HG03460 (cell line): Measurements from ENCODE around the gene ARRDC4.

Experiments used
- ATAC-seq: cut with Tn5 transposase; IDR thresholded peaks from one replicate; pipeline ENCODE4 v1.9.1; 2021; ENCODE audit not compliant: unreplicated experiment

The ARRDC4 gene

DNA sequence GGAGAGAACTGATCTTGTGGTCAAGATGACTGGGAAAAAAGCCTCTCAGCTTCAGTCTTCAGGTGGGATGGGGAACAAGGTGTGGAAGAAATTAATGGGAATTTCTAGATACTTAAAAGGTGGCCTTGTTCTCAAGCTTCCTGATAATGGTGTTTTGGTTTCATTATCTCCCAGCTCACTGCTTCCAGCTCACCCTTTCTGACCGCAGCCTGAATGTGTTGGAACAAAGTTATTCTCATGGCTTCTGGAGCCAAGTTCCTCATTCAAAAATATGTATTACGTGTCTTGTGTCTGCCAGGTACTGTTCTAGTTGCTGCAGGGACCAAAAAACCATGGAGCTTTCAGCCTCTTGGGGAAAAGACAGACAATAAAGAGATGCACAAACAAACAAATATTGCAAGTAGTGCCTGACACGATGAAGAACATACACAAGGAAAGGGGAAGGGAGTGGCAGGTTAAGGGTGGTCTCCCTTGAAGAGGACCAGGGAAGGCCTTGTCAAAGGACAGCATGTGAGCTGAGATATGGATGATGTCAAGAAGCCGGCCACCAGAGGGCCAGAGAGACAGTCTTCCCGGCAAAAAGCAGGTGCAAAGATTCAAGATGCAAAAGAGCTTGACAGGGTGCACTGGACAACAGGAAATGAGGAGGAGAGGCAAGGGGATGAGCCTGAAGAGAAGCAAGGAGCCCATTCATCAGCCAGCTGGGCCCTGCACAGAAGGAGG lies 35.5 kb downstream of the ARRDC4 start:
- ATAC-seq: no peak

DNA sequence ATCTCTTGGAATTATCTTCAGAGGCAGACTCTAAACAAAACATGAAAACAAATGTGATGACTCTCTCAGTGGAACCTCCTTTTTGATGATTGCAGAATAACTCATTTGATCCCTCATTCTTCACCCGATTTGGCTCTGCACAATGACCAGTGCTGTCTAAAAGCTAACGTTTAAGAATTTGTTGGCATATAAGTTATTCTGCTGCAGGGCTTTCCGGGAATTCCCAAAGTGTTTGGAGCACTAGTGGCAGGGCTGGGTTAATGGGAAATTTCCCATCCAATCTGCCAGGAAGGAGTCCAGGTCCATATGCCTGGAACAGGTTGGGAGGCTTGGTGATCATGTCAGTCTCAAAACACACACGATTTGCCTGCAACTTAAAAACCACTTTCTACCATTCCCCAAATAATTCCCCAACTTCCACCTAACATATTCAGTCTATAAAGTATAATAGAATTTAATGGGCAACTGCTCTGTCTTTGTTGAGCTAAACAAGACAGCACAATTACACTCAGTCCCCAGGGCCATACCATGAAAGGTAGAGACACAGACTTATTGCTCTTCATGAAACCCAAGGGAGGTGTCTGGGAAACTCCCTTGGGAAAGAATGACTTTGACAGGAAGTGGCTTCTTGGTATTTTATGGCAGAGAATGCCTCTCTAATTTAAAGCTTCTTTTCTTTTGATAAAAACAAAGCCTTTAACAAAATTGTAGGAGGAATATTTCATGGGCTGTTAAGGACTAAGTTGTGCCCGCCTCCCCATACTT lies 38.0 kb downstream of the ARRDC4 start:
- ATAC-seq: no peak

DNA sequence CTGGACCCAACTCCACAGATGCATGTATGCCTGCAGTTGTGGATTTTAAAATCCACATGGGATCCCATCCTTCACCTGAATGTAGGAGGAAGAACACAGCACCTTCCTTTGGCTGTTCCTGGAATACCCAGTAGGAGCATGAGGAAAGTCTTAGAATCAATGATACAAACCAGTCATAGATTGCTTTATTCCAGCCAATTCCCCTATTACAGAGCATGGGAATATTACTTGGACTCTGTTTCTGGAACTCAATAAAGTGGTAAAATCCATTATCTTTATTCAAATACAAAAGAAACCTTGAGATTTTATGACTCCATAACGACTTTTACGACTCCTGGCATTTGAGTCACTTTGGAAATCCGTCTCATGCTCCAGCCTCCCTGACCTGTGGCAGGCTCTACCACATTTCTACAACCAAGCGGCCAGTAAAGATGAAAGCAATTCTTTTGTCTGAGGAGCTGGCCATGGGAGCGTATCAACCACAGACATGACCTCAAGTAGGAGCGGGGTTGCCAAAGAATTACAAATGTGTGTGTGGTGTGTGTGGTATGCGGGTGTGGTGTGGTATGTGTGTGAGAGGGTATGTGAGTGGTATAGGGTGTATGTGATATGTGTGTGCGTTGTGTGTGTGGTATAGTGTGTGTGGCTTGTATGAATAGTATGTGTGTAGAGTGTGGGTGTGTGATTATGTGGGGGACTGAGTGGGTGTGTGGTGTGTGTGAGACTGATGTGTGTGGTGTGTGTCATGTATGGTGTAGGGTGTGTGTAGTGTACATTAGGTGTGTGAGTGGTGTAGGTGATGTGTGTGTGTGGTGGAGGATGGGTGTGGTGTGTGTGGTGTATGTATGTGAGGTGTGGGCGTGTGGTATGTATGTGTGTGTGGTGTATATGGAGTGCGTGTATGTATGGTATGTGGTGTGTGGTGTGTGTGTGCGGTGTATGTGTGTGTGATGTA lies 40.0 kb downstream of the ARRDC4 start:
- ATAC-seq: no peak

DNA sequence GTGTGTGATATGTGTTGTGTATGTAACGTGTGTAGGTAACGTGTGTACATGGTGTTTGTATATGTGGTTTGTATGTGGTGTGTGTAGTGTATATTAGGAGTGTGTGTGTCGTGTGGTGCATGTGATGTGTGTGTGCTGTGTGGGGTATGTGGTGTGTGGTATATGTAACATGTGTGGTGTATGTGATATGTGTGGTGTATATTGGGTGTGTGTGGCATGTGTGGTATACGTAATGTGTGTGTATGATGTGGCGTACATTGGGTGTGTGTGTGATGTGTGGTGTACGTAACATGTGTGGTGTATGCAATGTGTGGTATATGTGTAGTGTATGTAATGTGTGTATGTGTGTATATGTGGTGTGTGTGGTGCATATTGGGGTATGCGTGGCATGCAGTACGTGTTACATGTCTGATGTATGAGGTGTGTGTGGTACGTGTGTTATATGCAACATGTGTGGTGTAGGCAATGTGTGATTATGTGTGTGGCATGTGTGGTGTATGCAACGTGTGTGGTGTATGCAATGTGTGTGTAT lies 41.2 kb downstream of the ARRDC4 start:
- no peak for ATAC-seq

DNA sequence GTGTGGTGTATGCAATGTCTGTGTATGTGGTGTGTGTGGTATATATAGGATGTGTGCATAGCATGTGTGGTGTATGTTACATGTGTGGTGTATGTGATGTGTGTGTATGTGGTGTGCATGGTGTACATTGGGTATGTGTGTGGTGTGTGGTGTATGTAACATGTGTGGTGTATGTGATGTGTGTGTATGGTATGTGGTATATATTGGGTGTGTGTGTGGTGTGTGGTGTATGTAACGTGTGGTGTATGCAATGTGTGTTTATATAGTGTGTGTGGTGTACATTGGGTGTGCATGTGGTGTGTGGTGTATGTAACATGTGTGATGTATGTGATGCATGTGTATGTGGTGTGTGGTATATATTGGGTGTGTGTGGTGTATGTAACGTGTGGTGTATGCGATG lies 41.9 kb downstream of the ARRDC4 start:
- ATAC-seq: no peak

DNA sequence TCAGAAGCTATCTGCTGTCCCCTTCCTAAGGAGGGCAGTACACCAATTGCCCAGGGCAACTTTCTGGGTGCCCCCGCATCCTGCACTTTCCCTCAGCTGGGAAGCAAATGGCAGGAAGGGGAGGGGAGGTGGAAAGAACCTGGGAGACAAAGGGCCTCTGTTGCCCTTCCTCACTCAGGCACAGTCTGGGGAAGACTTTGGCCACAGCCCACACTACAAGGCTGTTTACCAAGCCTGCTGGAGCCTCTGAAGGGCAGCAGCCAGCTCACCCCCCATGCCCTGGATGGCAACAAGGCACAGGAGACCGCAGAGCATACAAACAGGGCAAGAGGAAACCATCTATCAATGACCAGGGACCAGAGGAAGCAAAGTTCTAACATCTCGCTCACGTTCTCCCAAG lies 42.4 kb downstream of the ARRDC4 start:
- ATAC-seq: no peak

DNA sequence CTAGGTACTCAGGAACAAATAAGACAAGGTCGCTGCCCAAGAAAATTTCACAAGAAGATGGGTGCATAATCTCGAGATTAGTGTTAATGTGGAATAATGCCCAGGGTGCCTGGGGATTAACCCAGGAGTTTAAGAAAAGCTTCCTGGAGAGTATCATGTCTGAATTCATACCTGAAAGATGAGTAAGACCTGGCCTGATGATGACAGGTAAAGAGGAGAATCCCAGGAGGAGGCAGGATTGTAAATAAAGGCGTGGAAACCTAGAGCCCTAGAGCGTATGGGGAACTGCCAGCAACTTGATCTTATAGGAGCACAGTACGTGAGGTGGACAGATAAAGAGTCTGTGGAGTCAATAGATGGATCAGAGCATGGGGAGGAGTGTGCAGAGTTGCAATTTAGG lies 43.0 kb downstream of the ARRDC4 start:
- no peak for ATAC-seq

DNA sequence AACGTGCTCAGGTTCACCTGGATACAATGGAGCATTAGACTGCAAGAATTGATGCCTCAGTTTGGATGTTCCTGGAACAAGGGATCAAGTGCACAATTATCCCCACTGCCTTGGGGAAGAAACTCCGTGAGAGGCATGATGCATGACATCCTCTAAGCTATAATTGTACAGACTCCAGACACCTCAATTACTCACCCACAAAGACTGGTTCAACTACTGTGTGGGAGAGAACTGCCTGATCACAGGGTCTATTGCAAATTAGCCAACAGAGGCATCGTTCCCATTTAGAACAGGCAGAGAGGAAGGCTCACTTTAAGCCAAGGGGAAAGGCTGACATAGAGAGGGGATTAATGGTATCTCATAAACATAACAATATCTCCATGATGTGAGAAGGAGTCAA lies 43.5 kb downstream of the ARRDC4 start:
- ATAC-seq: no peak

DNA sequence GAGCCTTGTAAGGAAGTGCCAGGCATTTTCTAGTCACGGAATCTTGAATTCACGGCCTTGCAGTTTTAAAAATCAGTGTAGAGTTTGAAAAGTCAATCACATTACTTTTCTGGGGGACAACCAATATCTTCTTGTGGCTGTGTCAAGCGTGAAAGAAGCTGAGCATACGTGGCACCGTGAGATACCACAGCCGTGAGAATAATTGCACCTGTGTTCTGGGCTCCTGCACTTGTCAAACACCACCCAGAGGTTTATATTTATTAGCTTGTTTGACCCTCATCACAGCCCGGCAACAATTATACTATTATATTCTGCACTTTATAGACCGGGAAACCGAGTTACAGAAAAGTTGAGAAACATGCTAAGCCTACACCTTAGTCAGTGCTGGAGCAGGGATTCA lies 45.2 kb downstream of the ARRDC4 start:
- no peak for ATAC-seq

DNA sequence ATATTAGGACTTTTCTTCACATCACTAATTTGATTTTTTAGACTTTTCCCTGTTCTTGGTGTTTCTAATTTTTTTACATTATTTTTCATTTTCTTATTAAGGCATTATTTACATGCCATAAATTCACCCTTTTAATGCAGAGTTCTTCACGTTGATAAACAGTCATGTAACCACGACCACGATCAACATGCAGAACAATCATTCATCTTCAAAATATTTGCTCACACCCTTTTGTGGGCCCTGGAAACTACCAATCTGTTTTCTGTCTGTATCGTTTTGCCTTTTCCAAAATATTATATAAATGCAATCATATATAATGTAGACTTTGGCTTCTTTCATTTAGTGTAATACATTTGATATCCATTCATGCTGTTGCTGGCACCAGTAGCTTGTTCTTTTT lies 48.7 kb downstream of the ARRDC4 start:
- ATAC-seq: no peak

DNA sequence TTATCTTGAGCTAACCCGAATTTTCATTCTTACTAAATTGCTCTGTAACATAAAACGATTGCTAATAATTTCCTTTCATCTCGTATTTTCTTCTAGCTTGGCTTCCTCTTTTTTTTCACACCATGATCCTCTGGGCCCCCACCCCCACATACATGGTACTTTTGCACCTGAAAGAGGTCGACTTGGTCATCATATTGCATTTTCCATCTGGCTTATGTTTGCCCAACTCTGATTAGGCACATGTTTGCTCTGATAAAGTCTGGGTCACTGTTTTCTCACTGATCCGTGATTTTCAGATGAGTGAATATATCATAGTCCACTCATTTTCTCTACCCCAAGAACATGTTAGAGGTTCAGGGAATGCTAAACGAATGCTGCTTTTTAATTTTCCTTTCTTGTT lies 49.5 kb downstream of the ARRDC4 start:
- ATAC-seq: no peak

DNA sequence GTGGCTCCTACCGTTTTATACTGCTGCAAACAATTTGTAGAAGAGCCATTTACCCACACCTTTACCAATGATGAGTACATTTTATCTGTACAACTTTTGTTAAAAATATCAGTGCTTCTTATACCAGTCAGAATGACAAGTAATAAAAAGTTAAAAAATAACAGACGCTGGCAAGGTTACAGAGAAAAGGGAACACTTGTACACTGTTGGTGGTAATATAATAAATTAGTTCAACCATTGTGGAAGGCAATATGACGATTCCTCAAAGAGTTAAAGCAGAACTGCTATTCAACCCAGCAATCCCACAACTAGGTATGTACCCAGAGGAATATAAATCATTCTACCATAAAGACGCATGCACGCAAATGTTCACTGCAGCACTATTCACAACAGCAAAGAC lies 51.9 kb downstream of the ARRDC4 start:
- no peak for ATAC-seq

DNA sequence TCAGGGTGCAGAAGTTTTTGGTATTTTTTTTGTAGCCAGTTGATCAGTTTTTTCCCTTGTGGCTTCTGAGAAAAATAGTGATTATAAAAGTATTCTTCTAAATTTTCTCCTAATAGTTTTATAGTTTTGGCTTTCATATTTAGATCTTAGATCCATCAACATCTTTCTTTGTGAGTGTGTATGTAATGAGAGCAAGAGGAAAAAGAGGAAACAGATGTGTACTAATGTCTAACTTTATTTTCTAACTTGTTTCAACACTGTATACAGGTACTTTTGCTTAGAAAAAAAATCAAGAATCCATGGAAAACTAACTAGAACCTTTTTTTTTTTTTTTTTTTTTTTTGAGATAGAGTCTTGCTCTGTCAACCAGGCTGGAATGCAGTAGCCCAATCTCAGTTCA lies 53.1 kb downstream of the ARRDC4 start:
- ATAC-seq: no peak

DNA sequence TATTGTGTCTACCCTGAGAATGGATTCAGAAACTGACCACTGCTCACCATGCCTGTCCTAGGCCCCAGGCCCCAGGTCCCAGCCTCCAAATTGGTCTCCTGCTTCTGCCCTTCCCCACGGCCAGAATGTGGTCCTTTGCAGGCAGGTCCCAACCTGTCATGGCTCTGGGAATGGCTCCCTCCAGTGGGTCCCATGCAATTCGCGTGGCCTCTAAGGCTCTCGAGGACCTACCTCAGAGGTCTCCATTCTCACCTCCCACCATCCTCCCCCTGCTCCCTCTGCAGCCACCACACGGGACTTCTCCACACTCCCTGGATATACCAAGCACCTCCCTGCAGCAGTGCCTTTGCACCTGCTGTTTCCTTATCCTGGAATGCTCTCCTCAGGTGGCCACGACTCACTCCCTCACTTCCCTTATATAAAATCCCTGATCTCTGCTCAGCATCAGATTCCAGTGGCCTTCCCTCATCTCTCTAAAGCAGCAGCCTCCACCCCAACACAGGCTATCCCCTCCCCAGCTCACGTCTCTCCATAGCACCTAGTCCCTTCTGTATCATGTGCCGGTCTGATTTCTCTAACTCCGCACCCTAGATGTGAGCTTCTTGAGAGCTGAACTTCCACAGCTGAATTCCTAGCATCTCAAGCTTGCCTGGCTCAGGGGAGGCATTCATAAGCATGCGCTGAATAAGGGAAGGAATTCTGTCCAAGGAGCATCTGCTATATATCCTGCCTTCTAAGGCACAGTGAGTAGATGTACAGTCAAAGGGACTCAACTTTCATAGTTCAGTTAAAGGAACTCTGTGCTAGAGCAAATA lies 56.9 kb downstream of the ARRDC4 start:
- ATAC-seq: no peak

DNA sequence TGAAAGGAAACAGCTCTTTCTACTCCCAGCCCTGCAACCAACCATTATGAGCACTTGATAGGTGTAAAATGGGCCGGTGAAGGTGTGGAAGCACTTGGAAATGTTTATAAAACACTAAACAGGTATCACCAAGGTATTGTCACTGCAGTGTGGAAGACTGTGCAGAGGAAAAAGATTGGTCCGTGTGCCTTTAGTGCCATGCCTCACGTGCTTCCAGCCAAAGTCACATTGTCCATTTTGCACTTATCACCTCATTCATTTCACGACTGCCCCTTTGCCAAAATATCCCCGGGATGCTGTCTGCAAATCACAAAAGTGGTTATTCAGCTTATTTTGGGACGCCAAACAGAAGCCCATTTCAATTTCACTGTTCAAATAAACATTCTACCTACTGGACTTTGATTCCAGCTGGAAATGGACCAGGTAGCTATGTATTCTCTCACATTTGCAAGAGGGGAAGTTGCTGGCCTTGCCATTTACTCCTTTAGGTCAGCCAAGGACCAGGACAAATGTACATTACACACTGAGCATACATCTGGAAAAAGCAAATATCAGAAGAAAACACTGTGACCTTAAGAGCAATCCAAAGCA lies 58.4 kb downstream of the ARRDC4 start:
- no peak for ATAC-seq
